Measurements from ENCODE around the gene CLCN6.
"Not testable (repeated sequence)": the region's sequence is repeated elsewhere in the genome, so short reads cannot be mapped to it uniquely, and the experiment has no call there.

CLCN6 gene

GRCh38 chr1:11795238-11795890 is 10.6 kb upstream of the CLCN6 start:
- DNase-seq (ENCODE audit: low read depth), result no peak

DNA sequence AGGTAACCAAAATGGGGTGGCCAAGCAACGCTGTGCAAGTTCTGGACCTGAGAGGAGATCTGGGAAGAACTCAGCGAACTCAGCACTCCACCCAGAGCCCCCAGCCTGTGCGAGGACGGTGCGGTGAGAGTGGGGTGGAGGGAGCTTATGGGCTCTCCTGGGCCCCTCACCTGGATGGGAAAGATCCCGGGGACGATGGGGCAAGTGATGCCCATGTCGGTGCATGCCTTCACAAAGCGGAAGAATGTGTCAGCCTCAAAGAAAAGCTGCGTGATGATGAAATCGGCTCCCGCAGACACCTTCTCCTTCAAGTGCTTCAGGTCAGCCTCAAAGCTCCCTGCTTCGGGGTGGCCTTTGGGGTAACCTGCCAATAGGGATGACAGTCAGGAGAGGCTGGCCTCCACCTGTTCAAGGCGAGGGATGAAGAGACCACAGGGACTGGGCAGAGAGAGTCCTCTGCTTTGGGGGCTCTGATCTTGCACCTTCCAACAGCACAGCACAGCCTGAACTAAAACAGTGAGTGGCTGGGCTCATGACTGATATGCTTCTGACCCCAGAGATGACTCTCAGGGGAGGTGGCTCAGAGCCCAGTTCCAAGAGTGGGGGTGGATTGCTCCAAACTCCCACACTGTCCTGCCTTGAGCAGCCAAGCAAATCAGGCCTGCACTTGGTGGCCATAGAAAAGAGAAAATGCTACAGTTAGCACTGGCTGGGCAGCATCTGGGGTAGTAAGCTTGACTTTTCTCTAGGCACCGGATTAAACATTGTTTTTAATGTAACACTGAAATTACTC is 9.8 kb upstream of the CLCN6 start:
- no peak for DNase-seq (ENCODE audit: low read depth)

DNA sequence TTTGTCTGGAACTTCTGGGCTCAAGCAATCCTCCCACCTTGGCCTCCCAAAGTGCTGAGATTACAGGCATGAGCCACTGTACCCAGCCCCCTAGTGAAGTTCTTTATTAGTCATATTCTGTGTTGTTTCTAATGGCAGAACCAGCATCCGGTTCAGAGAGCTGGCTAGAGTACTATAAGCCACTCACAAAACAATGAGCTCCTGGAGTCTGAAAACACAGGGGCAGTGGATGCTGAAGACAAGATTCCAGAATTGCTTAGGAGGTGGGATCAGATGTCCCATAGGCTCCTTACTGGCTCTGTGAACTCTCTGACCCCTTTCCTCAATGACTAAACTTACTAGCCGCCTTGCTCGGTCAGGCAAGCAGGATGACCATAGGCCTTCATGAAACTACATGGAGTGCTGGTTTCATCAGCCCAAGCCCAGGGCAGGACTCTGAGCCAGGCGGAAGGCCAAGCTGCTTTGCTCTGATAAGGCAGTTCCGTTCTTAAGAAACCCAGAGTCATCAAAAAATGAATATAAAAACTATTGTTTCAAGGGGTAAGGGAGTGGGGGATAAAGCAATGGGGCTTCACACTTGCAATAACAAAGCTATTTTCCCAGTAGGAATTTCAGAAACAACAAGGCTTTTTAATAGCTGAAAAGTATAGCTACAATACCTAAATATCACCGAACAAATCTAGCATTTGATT is 8.3 kb upstream of the CLCN6 start:
- DNase-seq (ENCODE audit: low read depth), result no peak

- no peak for DNase-seq (ENCODE audit: low read depth)
Observed at GRCh38 chr1:11799099-11799498, 6.9 kb upstream of the CLCN6 start.

DNA sequence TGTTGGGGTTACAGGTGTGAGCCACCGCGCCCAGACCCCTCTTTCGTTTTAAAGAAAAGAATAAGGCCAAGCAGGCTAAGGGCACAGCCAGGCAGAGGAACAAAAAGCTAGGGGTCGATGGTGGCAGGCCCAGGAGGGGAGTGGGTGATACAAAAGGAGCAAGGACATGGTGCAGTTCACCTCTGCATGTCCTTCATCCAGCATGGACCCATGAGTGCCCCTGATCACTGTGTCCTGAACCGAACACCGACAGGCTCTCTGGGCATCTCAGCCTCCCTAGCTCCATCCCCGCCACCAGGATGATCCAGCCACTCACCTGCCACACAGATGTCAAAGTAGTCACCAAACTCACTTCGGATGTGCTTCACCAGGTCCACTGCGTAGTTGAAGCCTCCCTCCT is 6.1 kb upstream of the CLCN6 start:
- DNase-seq (ENCODE audit: low read depth), result no peak

DNA sequence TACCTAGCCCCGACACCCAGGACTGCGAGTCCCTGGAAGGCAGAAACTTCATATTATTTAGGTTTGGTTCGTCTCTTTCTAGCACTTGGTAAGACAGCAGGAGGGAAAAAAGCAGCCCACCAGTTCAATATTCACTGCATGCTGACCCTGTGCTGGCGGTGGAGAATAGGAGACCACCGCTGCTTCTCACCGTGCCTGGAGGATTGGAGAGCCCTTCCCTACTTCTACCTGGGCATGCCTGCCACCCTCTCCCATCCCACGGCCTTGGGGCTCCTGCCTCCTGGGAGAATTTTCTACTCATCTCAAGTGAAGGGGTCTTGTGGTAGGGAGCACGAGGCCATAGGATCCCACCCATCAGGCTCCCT is 5.6 kb upstream of the CLCN6 start:
- DNase-seq (ENCODE audit: low read depth), result no peak

DNA sequence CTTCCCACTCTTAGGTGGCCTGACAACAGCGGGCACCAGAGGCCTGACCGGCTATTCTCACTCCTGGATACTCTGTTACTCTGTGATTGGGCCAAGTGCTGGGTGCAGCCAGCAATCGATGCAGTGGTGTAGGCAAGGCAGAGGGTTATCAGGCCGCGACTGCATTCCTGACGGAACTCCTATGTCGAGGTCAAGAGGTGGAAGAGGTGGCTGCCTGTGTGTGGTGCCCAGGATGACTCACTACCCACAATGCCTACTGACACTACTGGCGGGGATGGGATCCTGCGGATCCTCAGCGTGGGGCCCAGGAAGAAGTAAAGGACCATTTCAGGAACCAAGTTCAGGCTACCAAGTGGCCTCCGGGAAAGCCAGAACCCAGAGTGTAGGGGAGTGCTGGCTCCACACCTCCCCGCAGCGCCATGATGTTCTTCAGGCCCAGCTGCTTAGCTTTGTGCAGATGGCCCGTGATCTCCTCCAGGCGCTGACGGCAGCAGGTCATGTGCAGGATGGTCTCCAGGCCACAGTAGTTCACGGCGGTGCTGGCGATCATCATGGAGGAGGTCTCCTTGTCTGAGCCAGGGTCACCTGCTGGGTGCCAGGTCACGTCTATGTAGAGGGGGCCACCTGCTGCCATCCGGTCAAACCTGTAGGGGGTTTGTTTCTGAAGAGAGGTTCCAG is 5.1 kb upstream of the CLCN6 start:
- DNase-seq (ENCODE audit: low read depth), result no peak

DNA sequence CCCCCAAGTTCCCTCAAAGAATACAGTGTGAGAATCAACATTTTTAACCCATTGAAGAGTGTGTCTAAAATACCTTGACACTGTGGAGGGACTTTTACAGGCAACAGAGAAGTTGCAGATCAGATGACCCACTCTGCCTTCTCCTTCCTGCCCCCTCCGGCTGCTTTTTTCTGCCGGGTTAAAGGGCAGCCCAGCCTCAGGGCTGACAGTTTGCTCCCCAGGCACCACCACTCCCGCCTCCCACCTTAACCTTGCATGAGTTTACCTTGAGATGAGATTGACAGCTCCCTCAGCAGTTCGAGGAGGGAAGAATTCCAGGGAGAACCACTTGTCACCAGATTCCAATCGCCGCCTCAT is 3.4 kb upstream of the CLCN6 start:
- no peak for DNase-seq (ENCODE audit: low read depth)

DNA sequence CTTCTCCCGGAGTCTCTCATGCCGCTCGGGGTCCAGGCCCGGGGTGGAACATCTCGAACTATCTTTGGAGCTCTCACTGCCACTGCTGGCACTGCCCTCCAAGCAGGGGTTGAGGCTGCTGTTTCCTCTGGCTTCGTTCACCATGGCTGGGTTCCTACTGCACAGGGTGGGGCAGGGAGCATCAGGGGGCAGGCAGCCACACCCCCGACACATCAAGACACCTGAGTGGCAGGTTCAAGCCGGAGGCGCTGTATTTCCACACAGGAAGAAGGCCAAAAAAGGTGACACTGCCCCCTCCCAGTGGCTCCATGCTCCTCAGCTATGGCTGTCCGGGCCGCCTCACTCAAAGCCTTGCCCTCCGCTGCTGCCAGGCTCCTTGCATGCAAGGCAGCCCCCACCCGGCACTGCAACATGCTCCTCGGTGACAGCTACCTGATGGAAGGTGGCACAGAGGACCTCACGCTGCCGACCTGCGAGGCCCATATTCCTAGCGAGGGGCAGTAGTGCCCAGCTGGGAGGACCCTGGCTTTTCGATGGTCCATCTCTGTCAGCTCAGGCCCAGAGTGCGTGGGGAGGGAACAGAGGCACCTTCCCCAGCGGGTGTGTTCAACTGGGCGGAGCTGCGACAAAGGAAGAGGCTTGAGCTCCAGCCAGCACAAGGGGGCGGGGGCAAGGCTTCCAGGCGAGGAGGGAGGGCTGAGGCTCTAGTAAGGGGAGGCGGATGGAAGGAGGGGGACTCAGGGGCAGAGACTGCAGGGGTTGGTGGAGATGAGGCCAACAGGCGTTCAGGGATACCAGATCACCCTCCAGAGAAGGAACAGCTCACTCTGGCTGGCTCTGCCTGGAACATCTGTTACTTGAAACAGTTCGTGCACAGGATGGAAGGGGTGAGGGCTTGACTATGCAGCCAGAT is 2.8 kb upstream of the CLCN6 start:
- peak; percentile 49 for DNase-seq (ENCODE audit: low read depth)

DNA sequence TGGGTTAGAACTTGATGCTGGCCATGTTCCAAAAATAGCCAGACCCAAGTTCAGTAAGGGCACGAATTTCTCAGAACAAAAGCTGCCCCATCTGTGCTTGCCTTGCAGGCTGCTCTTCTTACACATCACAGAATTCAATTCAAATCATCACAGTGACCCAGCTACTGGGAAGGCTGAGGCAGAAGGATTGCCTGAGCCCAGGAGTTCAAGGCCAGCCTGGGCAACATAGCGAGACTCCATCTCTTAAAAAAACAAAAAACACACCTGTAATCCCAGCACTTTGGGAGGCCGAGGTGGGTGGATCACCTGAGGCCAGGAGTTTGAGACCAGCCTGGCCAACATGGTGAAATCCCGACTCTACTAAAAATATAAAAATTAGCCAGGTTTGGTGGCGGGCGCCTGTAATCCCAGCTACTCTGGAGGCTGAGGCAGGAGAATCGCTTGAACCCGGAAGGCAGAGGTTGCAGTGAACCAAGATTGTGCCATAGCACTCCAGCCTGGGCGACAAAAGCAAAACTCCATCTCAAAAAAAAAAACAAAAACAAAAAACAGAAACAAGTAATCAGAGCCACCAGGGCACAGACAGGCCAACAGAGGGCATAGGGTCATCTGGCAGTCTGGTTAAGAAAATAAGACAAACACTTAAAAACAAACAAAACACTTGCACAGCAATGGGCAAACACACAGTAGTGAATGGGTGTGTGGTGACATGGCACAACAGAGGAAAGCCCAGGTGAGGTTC is 1.9 kb upstream of the CLCN6 start:
- DNase-seq (ENCODE audit: low read depth), result not testable (repeated sequence)

GRCh38 chr1:11804666-11805421 is 1.1 kb upstream of the CLCN6 start:
- DNase-seq (ENCODE audit: low read depth), result peak; percentile 53

GRCh38 chr1:11806307-11806936 is 431 bp downstream of the CLCN6 start:
- DNase-seq (ENCODE audit: low read depth), result no peak

- no peak for DNase-seq (ENCODE audit: low read depth)
Observed at GRCh38 chr1:11807133-11807532, 1.1 kb downstream of the CLCN6 start.

DNA sequence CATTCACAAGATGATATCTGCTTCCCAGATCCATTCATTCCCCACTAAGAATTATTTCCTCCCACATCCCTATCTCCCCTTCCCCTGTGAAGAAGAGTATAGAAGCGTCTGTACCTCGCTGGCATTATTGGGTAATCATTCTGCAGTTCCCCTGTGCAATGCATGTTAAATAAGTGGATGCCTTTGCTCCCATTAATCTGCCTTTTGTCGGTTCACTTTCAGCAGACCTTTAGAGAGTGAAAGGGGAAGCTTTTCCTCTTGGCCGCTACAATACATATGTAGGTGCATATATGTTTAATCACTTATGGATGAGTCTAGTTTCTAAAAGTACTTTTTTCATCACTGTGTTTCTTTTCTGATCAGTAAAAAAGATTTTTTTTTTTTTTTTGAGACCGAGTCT is 7.0 kb downstream of the CLCN6 start:
- no peak for DNase-seq (ENCODE audit: low read depth)

DNA sequence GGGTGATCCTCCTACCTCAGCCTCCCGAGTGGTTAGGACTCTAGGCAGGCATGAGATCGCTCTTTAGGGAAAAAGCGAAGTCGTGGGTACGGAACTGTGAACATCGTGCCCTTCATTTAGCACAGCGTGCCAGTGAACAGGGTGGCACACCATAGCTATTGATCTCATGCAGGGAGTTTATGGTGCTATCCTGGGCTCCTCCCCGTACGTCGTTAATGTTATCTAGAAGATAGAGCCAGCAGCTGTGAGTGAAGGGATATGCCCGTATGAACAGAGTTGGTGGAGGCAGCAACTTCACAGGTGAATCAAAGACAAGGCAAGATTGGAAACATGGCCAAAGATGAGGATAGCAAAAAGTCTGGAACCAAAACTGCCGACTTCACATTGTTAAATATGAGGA is 11.2 kb downstream of the CLCN6 start:
- DNase-seq (ENCODE audit: low read depth), result no peak

DNA sequence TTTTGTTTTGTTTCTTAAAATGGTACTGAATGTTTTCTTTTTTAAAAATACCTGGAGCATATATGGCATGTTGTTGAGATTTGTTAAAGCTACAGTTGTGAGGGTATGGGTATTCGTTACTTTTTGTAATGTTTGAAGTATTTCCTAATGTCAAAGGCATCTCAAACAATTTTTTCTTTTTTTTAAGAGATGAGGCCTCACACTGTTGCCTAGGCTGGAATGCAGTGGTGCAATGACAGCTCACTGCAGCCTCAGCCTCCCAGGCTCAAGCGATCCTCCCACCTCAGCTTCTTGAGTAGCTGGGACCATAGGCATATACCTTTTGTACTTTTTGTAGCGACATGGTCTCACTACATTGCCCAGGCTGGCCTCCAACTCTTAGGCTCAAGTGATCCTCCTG is 16.1 kb downstream of the CLCN6 start:
- DNase-seq (ENCODE audit: low read depth), result no peak

DNA sequence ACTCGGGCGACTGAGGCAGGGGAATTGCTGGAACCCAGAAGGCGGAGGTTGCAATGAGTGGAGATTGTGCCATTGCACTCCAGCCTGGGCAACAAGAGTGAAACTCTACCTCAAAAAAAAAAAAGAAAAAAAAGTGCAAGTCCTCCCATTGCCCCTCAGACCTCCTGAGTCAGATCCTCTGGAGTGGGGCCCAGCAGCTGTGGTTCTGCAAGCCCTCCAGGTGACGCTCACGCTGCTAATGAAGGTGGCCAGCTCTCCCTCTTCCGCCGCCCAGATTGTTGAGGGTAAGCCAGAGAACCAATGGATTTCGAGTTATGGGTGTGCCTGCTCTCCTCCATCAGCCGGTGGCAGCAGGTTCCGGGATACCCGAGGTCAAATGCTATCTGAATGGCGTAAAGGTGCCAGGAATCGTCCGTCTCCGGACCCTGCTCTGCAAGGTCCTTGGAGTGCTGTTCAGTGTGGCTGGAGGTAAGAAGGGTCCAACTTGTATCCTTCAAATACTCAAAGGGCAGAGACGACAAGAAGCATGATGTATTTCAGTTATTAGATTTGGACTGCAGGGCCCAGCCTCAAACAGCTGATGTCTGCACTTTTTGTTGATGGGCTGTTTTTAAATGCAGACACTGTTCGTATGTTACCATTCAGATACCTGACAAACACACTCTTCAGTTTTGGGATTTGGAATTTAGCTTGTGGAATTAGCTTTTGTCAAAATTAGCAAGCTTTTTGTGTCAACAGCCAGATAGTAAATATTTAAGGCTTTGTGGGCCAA is 17.6 kb downstream of the CLCN6 start:
- no peak for DNase-seq (ENCODE audit: low read depth)

DNA sequence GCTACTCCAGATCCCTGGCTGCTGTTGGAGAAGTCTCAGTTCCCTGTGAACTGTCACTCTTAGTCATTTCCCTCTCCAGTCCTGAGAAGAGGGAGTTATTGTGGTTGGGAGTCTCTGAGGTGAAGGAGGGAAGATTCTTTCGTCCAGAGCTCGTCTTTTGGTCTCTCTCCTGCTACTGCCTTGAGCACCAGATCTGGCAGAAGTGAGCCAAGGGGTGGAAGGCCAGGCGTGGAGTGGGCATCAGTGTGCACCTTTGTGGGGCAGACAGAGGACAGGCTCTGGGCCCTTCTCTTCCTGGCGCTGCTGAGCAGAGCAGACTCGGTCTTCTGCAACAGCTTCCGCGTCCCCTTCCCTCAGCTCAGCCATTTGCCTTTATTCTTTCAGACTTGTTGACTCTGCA is 19.1 kb downstream of the CLCN6 start:
- DNase-seq (ENCODE audit: low read depth), result no peak

GRCh38 chr1:11826946-11827345 is 21.0 kb downstream of the CLCN6 start:
- no peak for DNase-seq (ENCODE audit: low read depth)
